Natural killer cell (primary cell): ENCODE data around the gene SHISA8. TPM values are rescaled to one million over a fixed set of nuclear protein-coding genes. Genes with fewer than 3 reads are reported as not detected.
A peak's percentile ranks its signal among the peaks of the same experiment; 100 is the strongest.

ENCODE experiments used
- ATAC-seq, 3 donors: fragments of 150-1000 bp in 2 of 3; fragments of 200-7000 bp in 1 of 3; cut with Tn5 transposase; 1 replicate in 1 of 3; 2 replicates in 2 of 3; pipeline ENCODE4 v1.10.0; 2021; ENCODE audit warnings: mild to moderate bottlenecking in 2 of 3, moderate library complexity in 2 of 3
- DNase-seq, 2 donors: peaks; one replicate each; pipeline versions ENCODE4 v3.0.0 to v3.0.0-alpha.2; 2013 to 2021; ENCODE audit warnings: mixed read lengths in 1 of 2
- H3K27ac ChIP-seq: one replicate; pipeline ENCODE4 v1.5.1; 2013; ENCODE audit warnings: mild to moderate bottlenecking, low read length
- H3K27me3 ChIP-seq: one replicate; pipeline ENCODE4 v1.6.1; 2013; ENCODE audit warnings: low read length; ENCODE audit not compliant: control insufficient read depth, insufficient read depth
- H3K36me3 ChIP-seq: one replicate; pipeline ENCODE4 v1.6.1; 2013; ENCODE audit warnings: low read length; ENCODE audit not compliant: control insufficient read depth, insufficient read depth
- H3K4me1 ChIP-seq: one replicate; pipeline ENCODE4 v1.6.1; 2013; ENCODE audit warnings: low read length; ENCODE audit not compliant: control insufficient read depth, insufficient read depth
- H3K4me3 ChIP-seq: one replicate; pipeline ENCODE4 v1.5.1; 2013; ENCODE audit warnings: low read length
- H3K9me3 ChIP-seq: one replicate; pipeline ENCODE4 v1.6.1; 2013; ENCODE audit warnings: low read length; ENCODE audit not compliant: control insufficient read depth, insufficient read depth
- H3K27ac Mint-ChIP-seq, 2 donors: one replicate each; pipeline ENCODE4 v1.8.0; 2022; ENCODE audit warnings: mild to moderate bottlenecking in 2 of 2, mixed read lengths in 2 of 2, moderate library complexity in 1 of 2
- H3K27me3 Mint-ChIP-seq, 2 donors: one replicate each; pipeline ENCODE4 v1.8.0; 2022; ENCODE audit warnings: low read depth in 2 of 2, mixed read lengths in 2 of 2
- H3K36me3 Mint-ChIP-seq: one replicate; pipeline ENCODE4 v1.8.0; 2022; ENCODE audit warnings: mixed read lengths
- H3K4me1 Mint-ChIP-seq, 2 donors: one replicate each; pipeline ENCODE4 v1.8.0; 2022; ENCODE audit warnings: mixed read lengths in 2 of 2
- H3K4me3 Mint-ChIP-seq: one replicate; pipeline ENCODE4 v1.8.0; 2022; ENCODE audit warnings: mild to moderate bottlenecking, moderate library complexity, mixed read lengths
- H3K9me3 Mint-ChIP-seq, 2 donors: one replicate each; pipeline ENCODE4 v1.8.0; 2022; ENCODE audit warnings: mixed read lengths in 2 of 2
- WGBS: methylation state at CpG from one replicate; pipeline ENCODE4 v1.1.7; 2013; ENCODE audit warnings: missing lambda C conversion rate; ENCODE audit not compliant: insufficient coverage; 5-methylcytosine and 5-hydroxymethylcytosine counted together
- intact Hi-C: fragments of 100-400 bp; cut with micrococcal nuclease; formaldehyde crosslinking; loops from one replicate; pipeline ENCODE4 v1.14.2; 2022
- total RNA-seq, 4 donors: library from RNA; stranded (reverse); fragments of 120-200 nt in 1 of 4; gene quantifications; one replicate each; pipeline versions ENCODE4 v1.2.3 to v1.2.4, GENCODE V29; 2013 to 2022
- TF ChIP-seq, protein P1 (sequence below): fragments of 200-600 bp; IDR thresholded peaks from one replicate; pipeline ENCODE4 v1.8.0; 2022; ENCODE audit warnings: antibody characterized with exemption

Gene SHISA8
- total RNA-seq, 3 donors from 2014 or later (not counting 1 experiment from before 2014, with no cell fraction given): 0.24 TPM; not detected in 2

DNA sequence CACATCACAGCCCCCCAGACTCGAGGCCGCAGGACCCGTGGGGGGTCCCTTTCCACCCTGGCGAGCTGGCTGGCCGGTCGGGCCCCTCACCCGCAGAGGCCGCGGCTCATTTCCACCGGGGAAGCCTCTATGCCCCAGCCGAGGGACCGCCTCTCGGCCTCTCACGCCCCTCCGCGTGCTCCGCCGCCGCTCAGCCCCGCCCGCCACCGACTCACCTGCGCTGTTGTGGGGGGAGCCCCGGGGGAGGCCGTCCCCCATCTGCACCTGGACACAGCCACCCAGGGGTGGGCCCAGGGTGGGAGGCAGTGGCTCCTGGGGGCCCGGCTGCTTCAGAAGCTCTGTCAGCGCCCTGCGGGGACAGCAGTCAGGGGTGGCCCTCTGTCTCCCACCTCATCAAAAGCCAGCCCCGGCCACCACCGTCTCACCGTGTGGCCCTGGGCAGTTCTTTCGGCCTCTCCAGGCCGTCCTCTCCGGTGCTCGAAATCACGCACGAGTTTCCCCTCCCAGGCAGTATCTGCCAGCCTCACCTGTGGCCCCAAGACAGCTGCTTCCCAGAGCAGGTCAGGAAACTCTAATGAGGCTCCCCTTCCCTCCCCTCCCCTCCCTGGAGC, 3.8 kb downstream of the SHISA8 start:
- H3K27ac ChIP-seq: no peak overlapping the region
- H3K4me3 ChIP-seq: peak overlapping the region; percentile 20
- peak overlapping the region; percentile 78 for H3K4me3 Mint-ChIP-seq
- H3K27me3 Mint-ChIP-seq: peaks cover 18 to 30% of the 10 kb centered on the region in 2 donors
- H3K36me3 Mint-ChIP-seq: no peaks in the 10 kb centered on the region
- DNase-seq (peak in 1 of 2 donors; percentile 38), ATAC-seq (peak in 1 of 3 donors; percentile 7)
- peaks cover 12 to 42% of the 10 kb centered on the region in 2 donors for H3K4me1 Mint-ChIP-seq
- H3K36me3 ChIP-seq: peaks cover 2% of the 10 kb centered on the region
- WGBS: 14% methylated on average over 37 of the region's 37 CpGs
- H3K27ac Mint-ChIP-seq: no peak overlapping the region
- H3K27me3 ChIP-seq: peaks cover 45% of the 10 kb centered on the region
- no peaks in the 10 kb centered on the region for H3K9me3 ChIP-seq
- TF ChIP-seq, protein P1, sequence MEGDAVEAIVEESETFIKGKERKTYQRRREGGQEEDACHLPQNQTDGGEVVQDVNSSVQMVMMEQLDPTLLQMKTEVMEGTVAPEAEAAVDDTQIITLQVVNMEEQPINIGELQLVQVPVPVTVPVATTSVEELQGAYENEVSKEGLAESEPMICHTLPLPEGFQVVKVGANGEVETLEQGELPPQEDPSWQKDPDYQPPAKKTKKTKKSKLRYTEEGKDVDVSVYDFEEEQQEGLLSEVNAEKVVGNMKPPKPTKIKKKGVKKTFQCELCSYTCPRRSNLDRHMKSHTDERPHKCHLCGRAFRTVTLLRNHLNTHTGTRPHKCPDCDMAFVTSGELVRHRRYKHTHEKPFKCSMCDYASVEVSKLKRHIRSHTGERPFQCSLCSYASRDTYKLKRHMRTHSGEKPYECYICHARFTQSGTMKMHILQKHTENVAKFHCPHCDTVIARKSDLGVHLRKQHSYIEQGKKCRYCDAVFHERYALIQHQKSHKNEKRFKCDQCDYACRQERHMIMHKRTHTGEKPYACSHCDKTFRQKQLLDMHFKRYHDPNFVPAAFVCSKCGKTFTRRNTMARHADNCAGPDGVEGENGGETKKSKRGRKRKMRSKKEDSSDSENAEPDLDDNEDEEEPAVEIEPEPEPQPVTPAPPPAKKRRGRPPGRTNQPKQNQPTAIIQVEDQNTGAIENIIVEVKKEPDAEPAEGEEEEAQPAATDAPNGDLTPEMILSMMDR: no peak
- H3K4me1 ChIP-seq: peaks cover 57% of the 10 kb centered on the region
- no peaks in the 10 kb centered on the region for H3K9me3 Mint-ChIP-seq
- intact Hi-C loops: no loop called here

DNA sequence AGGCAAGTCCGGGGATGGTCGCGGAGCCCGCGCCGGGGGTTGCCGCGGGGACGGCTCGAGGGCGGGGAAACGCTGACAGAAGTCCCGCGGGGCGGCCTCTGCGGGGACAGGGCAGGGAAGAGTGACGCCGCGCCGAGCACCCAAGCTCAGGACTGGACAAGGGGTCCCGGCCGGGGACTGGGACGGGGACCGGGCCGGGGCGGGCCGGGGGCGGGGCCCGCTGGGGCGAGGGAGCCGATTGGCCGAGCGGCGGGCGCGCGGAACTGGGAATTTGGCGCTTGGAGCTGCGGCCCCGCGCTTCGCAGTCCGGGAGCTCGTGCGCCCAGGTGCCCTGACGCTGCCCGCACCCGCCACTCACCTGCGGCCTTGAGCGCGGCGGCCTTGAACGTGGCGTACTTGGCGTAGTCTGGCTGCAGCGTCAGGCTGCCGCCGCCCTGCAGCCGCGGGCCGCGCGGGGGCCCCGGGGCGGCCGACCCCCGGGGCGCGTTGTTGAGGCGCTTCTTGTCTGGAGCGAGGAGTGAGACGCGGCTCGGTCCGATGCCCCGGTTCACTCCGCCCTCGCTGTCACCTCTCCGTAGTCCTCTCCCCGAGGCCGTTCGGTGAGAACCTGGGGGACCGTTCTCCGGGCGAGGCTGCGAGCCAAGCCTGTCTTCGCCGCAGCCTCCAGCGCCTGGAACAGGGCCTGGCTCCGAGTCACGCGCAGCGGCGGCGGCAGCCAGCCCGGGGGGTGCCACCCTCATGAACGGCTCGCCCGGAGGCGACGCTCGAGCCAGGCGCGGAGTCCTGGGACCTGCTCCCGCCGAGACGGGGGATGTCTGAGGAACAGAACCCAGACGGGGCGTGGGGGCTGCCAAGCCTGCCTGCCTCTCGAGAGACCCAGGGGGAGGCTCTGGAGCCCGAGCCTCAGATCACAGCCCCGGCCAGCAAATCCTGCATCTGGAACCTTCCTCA, 4.5 kb downstream of the SHISA8 start:
- TF ChIP-seq, protein P1: no peak
- Histone ChIP-seq H3K4me3 (peak overlapping the region; percentile 20), H3K9me3 (no peaks in the 10 kb centered on the region), H3K36me3 (peaks cover 3% of the 10 kb centered on the region), H3K27me3 (peaks cover 37% of the 10 kb centered on the region), H3K27ac (no peak overlapping the region), H3K4me1 (peaks cover 52% of the 10 kb centered on the region)
- Mint-ChIP-seq H3K27me3 (peaks cover 12 to 24% of the 10 kb centered on the region in 2 donors), H3K4me1 (peaks cover 12 to 39% of the 10 kb centered on the region in 2 donors), H3K36me3 (no peaks in the 10 kb centered on the region), H3K4me3 (peak overlapping the region; percentile 78), H3K27ac (no peak overlapping the region), H3K9me3 (no peaks in the 10 kb centered on the region)
- 2% methylated on average over 112 of the region's 112 CpGs for WGBS
- ATAC-seq: peak; percentile 35 to 42 (median 42)
- intact Hi-C loops: no loop called here
- peak in 1 of 2 donors; percentile 65 for DNase-seq

DNA sequence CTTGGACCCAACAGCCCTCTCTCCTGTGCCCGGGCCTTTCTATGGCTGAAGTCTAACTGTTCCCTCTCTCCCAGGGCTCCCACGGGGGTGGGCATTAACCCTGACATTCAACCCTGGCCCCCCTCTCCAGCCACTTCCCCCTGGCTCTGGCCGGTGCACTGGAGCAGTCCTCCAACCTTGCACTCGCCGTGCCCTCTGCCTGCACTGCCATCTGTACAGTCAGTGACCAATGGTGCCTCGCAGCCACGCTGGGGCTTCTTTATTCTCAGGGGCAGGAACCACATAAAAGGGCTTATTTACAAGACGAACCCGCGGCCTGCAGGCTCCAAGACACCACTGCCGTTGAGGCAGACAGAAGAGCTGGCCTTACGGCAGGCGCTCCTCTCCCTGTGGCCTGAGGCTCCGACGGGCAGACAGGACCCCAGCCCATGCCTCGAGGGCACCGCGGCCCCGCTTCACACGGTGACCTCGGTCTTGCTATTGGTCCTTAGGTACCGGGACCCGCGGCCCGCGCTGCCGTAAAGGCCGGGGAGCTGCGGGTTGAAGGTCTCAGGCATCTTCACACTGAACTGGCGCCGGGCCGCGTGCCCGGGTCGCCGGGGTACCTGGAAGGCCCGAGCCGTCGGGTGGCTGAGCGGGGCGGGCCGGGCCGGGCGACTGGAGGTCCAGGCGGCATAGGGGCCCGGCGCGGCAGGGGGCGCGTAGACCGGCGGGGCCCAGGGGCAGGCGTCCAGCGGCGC, 5.4 kb downstream of the SHISA8 start:
- WGBS: 29% methylated on average over 55 of the region's 55 CpGs
- intact Hi-C loops: no loop called here
- H3K4me3 Mint-ChIP-seq: peak overlapping the region; percentile 83
- TF ChIP-seq, protein P1: no peak
- Histone ChIP-seq H3K27me3 (peaks cover 34% of the 10 kb centered on the region), H3K27ac (no peak overlapping the region), H3K9me3 (no peaks in the 10 kb centered on the region), H3K36me3 (peaks cover 10% of the 10 kb centered on the region), H3K4me1 (peaks cover 48% of the 10 kb centered on the region), H3K4me3 (no peak overlapping the region)
- ATAC-seq: no peak
- H3K36me3 Mint-ChIP-seq: no peaks in the 10 kb centered on the region
- H3K9me3 Mint-ChIP-seq: no peaks in the 10 kb centered on the region
- peak overlapping the region in 1 of 2 donors; percentile 65 for H3K27ac Mint-ChIP-seq
- DNase-seq: no peak
- H3K27me3 Mint-ChIP-seq: peaks cover 12 to 24% of the 10 kb centered on the region in 2 donors
- peaks cover 12 to 37% of the 10 kb centered on the region in 2 donors for H3K4me1 Mint-ChIP-seq
